A375 (cell line): ENCODE results near the gene KBTBD12. TPM values are rescaled to one million over a fixed set of nuclear protein-coding genes. Genes with fewer than 3 reads are reported as not detected.

Experiments
- small RNA-seq: library from RNA; depleted of rRNA; stranded (forward); fragments of <200 nt; gene quantifications from one replicate; pipeline ENCODE3, GENCODE V24; 2014
- total RNA-seq: library from RNA; depleted of rRNA; stranded (reverse); fragments of >200 nt; shearing (Covaris generic); gene quantifications from 2 replicates; pipeline ENCODE4 v1.2.3, GENCODE V29; 2014; rRNA removed

Gene KBTBD12
- not detected in 2 replicates for total RNA-seq

GRCh38 chr3:127915115-127915936, at the start of gene KBTBD12:
TSS of gene KBTBD12 (plus strand) at chr3:127915232. CDS start at chr3:127923062, 7,830 bp downstream.

Small RNAs within 50 kb of the gene (small RNA-seq; reads per million reads assigned to genes)
- 0.46 reads per million, percentile 17 among the genes with 10 or more reads in this experiment for gene RNA5SP139

Other genes starting within 250 kb of the KBTBD12 start
- gene ABTB1, start 242.3 kb upstream of the KBTBD12 start, total RNA-seq = 4.5 and 5.1 TPM in 2 replicates
- 25.0 and 28.4 TPM in 2 replicates for gene MGLL, start 92.7 kb upstream of the KBTBD12 start, total RNA-seq
- gene SEC61A1, start 137.2 kb downstream of the KBTBD12 start, total RNA-seq = 145 and 150 TPM in 2 replicates
- 160 and 166 TPM in 2 replicates for gene RUVBL1, start 208.6 kb downstream of the KBTBD12 start, total RNA-seq
- 6.9 and 10.0 TPM in 2 replicates for gene EEFSEC, start 238.2 kb downstream of the KBTBD12 start, total RNA-seq